GM10266 (cell line): ENCODE results near the gene CSNK1G3.

Experiments used
- DNase-seq: peaks from one replicate; pipeline ENCODE4 v3.0.0; 2012; ENCODE audit errors: extremely low spot score
- TF ChIP-seq, protein P1 (sequence below): IDR thresholded peaks from 2 replicates; pipeline ENCODE4 v1.5.1; 2012; ENCODE audit warnings: mild to moderate bottlenecking, low read depth; ENCODE audit not compliant: control insufficient read depth, insufficient read depth; ENCODE audit errors: missing control alignments

The CSNK1G3 gene

DNA sequence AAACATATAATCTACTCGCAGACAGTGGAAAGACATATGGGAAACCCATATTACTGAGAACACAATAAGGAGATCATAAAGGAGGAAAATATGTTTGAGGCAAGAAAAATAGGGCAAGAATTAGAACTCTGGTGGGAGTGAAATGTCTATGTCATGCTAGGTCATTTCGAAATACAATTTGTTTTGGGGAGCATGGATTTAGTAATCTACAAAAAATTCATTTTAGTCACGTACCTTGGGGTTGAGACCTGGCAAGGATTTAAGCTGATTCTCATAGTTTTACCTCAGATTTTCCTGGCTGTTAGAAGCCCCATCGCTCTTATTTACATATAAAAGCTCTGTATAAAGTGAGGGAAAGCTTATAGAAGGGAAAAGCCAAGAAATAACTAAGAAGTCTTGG lies 11.5 kb upstream of the CSNK1G3 start:
- no peak for DNase-seq
- TF ChIP-seq, protein P1, sequence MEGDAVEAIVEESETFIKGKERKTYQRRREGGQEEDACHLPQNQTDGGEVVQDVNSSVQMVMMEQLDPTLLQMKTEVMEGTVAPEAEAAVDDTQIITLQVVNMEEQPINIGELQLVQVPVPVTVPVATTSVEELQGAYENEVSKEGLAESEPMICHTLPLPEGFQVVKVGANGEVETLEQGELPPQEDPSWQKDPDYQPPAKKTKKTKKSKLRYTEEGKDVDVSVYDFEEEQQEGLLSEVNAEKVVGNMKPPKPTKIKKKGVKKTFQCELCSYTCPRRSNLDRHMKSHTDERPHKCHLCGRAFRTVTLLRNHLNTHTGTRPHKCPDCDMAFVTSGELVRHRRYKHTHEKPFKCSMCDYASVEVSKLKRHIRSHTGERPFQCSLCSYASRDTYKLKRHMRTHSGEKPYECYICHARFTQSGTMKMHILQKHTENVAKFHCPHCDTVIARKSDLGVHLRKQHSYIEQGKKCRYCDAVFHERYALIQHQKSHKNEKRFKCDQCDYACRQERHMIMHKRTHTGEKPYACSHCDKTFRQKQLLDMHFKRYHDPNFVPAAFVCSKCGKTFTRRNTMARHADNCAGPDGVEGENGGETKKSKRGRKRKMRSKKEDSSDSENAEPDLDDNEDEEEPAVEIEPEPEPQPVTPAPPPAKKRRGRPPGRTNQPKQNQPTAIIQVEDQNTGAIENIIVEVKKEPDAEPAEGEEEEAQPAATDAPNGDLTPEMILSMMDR: no peak

DNA sequence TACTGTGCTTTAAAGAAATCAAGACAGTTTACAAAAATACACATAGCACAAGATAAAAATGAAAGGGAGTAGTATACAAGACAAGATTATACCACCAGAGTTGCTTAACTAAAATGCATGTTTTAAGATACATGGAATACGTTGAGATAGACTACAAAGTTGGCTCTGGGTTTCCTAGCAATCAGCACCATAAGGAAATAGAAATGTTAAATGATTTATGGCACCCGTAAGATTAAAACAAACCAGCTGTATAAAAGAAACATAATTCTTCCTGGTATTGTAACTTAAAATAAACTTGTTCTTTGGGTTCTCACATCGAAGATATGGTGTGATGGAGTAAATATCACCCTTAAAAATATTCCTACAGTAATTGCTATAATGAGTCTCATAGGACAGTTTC lies 9.9 kb upstream of the CSNK1G3 start:
- no peak for DNase-seq
- TF ChIP-seq, protein P1: no peak

DNA sequence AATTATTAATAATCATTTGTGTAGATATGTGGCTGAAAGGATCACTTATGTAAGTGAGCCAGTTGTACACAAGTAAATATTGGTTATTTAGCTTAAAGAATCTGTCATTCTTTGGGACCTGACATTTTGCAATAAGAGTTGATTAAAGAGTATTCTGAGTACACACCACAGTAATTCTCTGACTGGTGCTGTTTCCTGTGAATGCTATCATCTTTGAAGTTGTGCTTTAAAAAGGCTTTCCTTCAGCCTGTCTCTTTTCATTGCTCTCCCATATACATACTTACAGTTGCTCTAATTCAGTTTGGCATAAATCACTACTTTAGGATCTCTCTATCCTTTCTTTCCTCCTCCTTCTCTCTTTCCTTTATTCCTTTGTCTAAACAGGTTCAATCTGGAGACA lies 8.7 kb upstream of the CSNK1G3 start:
- TF ChIP-seq, protein P1: no peak
- DNase-seq: no peak

DNA sequence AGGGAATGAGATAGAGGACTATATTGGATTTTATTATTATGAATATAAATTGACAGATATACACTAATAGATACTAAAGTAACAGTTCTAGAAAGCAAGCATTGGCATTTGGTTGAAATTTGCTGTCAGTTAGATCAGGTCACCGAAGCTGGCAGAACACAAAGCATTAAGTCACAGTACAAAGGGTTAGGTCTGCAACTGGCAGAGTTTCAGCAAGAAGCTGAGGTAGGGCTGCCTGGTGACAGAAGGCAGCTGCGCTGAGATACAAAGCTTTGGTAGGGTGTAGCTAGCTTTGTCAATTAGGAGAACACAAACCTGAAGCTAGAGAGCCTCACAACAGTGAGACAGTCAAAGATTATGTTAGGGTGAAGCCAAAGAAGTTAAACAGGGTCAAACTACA lies 6.3 kb upstream of the CSNK1G3 start:
- TF ChIP-seq, protein P1: no peak

DNA sequence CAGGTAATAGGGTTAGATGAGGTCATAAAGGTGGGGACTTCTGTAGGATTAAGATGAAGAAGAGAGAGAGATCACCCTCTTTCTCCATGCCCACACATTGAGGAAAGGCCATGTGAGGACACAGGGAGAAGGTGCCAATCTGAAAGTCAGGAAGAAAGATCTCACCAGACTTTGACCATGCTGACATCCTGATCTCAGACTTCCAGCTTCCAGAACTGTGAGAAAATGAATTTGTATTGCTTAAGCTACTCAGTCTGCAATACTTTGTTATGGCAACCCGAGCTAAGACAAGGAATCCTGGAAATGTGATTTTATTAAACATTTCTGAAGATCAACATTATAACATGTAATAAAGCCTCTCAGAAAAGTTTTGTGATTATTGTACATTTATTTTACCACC lies 3.5 kb upstream of the CSNK1G3 start:
- DNase-seq: no peak
- TF ChIP-seq, protein P1: no peak

More for the DNA sequence above, 6.3 kb upstream of the CSNK1G3 start:
- DNase-seq: no peak

DNA sequence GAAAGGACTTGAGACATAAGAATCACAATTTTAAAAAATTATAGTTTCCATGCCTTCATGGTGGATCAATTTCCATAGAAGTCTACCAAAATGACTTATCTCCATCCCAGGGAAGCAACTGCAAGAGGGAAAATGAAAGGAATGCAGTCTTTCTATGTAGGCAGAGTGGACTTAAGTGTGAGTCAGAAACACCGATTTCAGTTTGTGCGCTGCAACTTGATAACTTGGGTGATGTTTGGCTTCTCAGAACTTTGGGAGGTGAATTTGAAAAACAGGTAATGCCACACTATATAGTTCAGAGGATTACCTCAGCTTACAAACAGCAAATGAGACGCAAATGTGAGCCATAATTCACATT lies 708 bp upstream of the CSNK1G3 start:
- no peak for DNase-seq
- TF ChIP-seq, protein P1: no peak

DNA sequence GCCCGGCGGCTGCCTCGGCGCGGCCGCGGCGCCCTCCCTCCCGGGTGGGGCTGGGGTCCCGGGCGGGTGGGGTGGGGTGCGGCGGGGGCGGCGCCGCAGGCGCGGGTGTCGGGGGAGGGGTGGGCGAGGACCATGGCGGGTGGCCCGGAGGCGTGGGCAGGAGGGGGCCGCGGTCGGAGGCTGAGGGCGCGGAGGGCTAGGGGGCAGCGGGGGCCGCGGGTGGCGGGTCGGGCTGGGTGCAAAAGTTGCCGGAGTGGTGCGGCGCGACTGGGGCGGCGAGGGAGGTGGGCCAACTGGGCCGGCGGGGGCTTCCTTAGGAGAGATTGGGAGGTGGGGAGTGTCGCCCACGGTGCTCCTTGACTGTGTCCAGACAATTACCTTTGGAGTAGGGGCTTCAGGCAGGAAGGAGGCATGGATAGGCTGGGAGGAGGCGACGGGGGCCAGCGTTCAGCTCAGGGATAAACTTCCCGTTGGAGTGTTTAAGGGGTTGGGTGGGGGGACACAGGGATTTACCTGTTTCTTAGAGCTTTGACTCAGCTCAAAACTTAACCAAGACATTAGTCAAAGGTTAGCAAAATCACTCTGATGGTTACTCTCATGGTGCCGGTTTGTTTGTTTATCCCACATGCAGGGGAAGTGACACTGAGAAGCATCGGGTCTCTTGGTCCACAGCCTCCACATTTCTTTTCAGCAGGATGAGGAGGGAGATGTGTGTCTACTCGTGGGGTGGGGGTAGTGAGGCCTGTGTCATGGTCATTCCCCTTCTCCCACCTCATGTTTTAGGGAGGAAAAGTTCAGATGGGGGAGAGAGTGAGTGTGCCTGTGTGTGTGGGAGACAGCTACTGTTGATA lies 859 bp downstream of the CSNK1G3 start:
- peak; percentile 65 for DNase-seq
- TF ChIP-seq, protein P1: no peak
